HG02610 (cell line): ENCODE data around the gene ENOX1.
"Not testable (repeated sequence)": the region's sequence is repeated elsewhere in the genome, so short reads cannot be mapped to it uniquely, and the experiment has no call there.

Source experiments
- ATAC-seq: cut with Tn5 transposase; IDR thresholded peaks from one replicate; pipeline ENCODE4 v1.9.1; 2021; ENCODE audit warnings: mild to moderate bottlenecking, moderate library complexity; ENCODE audit not compliant: unreplicated experiment

The ENOX1 gene

GRCh38 chr13:43786766-43787517 lies at the start of gene ENOX1:
ENOX1 (minus strand) TSS chr13:43786972.
- no peak for ATAC-seq

GRCh38 chr13:43835701-43836100 lies 48.9 kb upstream of the ENOX1 start:
- no peak for ATAC-seq

DNA sequence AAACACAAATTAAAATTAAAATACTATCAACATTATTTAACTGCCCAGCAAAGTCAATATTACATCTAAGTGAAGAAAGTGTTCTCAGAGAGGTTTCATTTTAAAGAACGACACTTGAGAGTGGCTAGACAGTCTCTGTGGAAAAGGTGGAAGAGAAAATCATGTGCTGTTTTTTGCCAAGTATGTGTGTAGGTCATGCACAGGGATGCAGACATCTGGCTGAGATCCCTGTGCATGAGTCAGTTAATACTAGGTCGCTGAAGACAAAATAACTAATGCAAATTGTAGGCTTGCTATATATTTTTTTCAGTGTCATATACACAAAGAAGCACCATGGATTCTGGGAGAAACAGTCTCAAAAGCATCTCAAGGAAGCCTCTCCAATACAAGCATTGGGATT lies 44.3 kb upstream of the ENOX1 start:
- no peak for ATAC-seq

- no peak for ATAC-seq
These were observed 43.7 kb upstream of the ENOX1 start for GRCh38 chr13:43830497-43830881.

- not testable (repeated sequence) for ATAC-seq
These were observed 37.9 kb upstream of the ENOX1 start for GRCh38 chr13:43824656-43825055.

DNA sequence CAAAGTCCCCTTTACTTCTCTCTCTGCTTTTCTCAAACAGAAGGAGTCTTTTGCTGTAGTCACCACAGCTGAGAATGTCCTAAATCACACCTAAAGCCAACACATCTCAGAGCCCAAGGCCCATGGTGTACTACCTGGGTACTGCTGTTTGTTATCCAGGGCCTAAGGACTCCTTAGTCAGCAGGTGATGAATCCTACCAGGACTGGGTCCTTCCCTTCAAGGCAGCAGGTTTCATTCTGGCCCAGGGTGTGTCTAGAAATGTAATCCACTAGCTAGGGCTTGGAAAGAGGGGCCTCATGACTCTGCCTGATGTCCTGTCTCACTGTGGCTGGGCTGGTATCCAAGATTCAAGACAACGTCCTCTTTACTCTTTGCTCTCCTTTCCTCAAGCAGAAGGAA lies 36.2 kb upstream of the ENOX1 start:
- ATAC-seq: no peak

DNA sequence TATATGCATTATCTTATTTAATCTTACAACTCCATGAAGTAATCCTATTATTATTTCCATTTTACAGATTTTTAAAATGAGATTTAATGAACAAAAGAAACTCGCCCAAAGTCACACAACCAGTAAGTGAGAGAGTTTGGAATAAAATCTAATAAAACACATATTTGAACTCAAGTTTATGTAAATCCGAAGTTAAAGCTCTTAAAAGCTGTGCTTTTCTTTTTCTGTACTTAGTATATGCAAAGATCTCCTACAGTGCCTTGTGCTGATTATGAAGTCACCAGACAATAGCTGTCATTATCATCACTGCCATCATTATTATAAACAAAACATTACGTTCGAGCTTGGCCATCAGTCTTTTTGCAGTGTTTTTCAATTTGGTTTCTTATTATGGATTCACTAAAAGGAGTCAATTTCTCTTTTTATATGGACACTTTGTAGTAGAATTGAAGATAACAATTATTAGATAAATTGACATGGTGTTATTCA lies 29.7 kb upstream of the ENOX1 start:
- no peak for ATAC-seq

DNA sequence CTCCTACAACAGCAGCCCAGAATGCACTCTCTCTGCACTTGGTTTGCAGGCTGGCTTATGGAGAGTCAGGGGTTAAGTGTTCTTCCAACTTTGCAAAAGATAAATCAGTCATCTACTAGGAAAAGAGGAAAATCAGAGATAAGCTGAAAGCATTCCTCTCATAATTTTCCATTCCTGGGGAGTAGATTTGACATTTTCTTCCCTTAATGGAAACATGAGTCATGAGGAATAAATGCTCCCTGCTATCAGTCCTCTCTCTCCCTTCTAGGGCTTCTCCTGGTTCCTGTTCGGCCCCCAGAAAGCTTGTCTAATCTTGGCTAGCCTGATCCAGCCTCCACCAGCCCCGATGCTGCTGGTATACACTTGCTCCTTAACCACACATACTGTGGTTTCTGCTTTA lies 28.4 kb upstream of the ENOX1 start:
- ATAC-seq: no peak

DNA sequence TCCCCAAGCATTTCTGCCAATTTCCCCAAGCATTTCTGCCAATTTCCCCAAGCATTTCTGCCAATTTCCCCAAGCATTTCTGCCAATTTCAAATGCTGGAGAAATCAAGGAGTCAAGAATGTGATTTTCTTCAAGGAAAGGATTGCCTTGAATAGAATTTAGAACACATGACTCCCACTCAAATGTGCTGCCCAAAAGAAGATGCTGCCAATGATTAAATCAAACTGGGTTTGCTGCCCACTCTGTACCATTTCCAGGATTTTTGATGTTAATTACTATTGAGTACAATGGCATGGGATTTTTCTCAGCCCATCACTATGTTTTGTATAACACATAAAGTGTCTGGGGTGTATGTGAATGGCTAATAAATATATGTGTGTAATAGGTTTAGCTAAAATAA lies 21.9 kb upstream of the ENOX1 start:
- ATAC-seq: no peak

GRCh38 chr13:43805681-43806128 lies 18.9 kb upstream of the ENOX1 start:
- no peak for ATAC-seq

DNA sequence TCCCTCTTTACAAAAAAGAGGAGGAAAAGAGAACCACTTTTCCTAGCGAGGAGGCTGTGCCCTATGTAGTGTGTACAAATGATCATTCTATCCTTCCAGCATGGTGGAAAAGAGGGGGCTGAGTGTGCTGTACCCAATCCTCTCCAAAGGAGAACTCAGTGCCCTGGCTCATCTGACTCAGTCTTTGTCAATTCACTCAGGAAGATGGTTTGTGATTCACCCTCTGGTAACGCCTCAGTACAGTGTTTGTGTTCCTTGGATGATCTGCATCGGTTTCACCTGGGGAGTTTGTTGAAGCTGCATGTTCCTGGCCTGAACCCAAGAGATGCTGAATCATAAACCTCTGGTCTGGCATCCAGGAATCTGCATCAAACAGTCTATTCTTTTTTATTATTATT lies 18.3 kb upstream of the ENOX1 start:
- no peak for ATAC-seq

GRCh38 chr13:43804461-43805070 lies 17.8 kb upstream of the ENOX1 start:
- no peak for ATAC-seq

DNA sequence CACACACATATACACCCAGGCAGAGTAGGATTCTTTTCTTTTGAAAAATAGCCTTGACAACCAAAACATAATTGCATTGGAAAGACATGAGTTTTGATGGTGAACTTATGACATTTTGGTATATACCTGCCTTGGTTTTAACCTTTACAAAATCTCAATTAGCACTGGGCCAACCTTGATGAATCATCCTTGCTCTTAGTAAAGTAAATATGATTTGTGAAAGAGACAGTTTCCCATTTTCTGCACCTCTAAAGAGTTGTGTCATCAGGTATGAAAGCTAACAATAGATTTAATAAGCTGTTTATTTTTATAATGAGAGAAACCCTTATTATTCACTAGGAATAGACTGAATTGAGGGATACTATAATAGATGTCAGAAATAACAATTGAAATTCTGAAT lies 15.7 kb upstream of the ENOX1 start:
- ATAC-seq: no peak

DNA sequence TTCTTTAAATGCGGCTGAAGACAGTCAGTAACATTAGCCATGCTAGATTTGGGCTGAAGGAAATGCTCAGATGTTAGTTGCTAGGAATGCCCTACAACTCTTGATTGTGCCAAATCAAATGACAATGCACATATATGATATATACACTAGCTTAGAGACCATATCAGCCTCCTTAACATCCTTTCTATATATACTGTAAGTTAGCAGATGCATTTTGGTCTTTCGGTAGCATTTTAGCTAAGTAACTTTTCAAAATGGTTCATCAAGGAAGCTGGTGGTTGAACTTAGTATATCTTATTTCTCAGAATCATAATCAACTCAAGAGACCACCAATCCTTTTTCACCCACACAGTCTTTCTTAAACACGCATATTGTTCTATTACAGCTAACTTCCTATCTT lies 14.1 kb upstream of the ENOX1 start:
- ATAC-seq: no peak

DNA sequence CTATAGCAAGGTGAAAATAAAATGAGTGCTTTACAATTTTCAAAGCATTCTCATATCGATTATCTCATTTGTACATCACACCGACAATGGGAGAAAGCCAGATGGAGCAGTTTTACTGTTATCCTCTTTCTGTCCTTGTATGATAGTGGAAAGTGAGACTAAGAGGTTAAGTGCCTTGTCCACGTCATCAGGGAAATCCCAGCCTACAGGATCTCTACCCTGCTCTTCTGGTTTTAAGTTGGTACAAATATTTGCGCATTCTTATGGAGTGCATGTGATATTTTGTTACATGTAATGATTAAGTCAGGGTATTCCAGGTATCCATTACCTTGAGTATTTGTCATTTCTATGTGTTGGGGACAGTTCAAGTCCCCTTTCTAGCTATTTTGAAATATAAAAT lies 12.4 kb upstream of the ENOX1 start:
- no peak for ATAC-seq

- no peak for ATAC-seq
These were observed 11.1 kb upstream of the ENOX1 start for GRCh38 chr13:43797869-43798268.

GRCh38 chr13:43797159-43797558 lies 10.4 kb upstream of the ENOX1 start:
- no peak for ATAC-seq

- ATAC-seq: no peak
These were observed 7.6 kb upstream of the ENOX1 start for GRCh38 chr13:43794416-43794815.

DNA sequence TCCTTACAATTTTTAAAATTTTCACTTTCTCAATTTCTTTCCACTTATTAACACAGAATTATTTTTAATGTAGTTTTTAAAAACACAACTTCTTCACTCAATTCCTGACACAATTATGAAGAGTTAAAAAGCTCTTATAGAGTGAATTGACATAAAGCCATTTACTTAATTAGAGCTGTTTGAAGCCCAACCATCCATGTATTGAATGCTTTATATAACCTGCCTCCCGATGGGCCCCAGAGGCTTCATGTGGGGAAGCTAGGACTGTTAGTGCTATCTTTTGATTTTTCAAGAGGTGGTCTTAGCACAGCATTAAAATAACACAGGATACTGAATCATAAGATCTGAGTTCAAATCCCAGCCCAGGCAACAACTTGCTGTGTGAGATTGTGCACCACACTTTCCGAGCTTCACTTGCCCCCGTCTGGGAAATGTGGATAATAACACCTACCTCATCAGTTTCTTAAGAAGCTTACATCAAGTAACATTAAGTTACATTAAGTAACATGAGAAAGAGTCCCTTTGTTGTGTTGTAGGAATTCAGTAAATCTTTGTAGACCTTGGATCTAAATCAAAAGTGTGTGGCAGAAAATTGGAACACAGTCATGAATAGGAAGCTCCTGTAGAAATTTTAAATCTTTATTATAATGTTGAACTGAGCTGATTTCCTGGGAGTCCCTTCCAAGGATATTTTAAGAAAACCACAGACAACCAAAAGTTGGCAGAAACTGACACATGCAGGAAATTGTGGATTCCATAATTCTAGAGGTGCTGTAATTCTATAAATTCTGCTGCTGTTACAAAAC lies 5.5 kb upstream of the ENOX1 start:
- no peak for ATAC-seq

DNA sequence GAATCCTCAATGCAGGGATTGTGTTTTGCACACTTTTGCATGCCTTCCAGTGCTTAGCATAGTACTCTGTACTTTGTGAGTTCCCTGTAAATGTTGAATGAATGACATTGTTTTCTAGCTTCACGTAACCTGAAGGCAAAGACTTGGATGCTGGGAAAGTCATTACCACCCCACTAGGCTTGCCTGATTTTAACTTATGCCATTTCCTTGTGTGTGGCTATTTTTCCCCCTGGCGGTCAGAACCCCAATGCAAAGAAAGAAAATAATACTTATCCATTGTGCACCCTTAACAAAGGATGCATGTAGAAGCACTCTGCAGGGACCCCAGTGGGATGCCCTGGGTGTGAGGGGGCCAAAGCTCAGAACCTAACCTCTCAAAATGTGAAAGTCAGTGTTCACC lies 1.2 kb upstream of the ENOX1 start:
- no peak for ATAC-seq

DNA sequence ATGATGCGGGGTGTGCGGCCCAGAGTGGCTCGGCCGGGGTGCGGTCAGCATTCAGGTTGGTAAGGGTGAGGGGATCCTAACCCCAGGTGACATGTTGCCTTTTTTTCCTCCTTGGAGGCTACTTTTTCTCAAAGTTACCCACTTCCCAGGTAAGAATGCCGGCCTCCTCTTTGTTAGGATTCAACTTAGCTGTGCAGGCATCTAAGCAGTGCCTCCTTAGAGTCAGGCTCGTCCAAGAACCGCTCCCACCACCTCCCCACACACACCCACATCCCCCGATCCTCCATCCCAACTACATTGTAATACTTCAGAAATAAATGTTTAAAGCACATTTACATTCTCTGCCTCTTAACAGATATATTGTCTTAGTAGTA lies 733 bp upstream of the ENOX1 start:
- no peak for ATAC-seq

GRCh38 chr13:43786472-43786765 lies 353 bp downstream of the ENOX1 start:
- ATAC-seq: no peak
